HepG2 (cell line): ENCODE data around the gene SYT7. TPM values are rescaled to one million over a fixed set of nuclear protein-coding genes. Genes with fewer than 3 reads are reported as not detected.

Source experiments
- ATM ChIP-seq: fragments of 450-650 bp; IDR thresholded peaks from 2 replicates; pipeline ENCODE4 v1.7.1; 2017; ENCODE audit warnings: mild to moderate bottlenecking, borderline replicate concordance
- CEBPG ChIP-seq: IDR thresholded peaks from 2 replicates; pipeline ENCODE4 v1.6.1; 2016
- E2F5 ChIP-seq: sonication (generic); formaldehyde crosslinking; conservative IDR thresholded peaks from 2 replicates; pipeline ENCODE4 v1.4.0; 2020; ENCODE audit warnings: missing genetic modification reagents
- FOXO1 ChIP-seq: sonication (generic); formaldehyde crosslinking; IDR thresholded peaks from 2 replicates; pipeline ENCODE4 v1.4.0; 2020; ENCODE audit warnings: missing genetic modification reagents
- GMEB1 ChIP-seq: sonication (generic); formaldehyde crosslinking; IDR thresholded peaks from 2 replicates; pipeline ENCODE4 v1.5.1; 2020; ENCODE audit warnings: missing genetic modification reagents, mild to moderate bottlenecking, borderline replicate concordance
- HDAC1 ChIP-seq: sonication (generic); formaldehyde crosslinking; IDR thresholded peaks from 2 replicates; pipeline ENCODE4 v1.5.1; 2020; ENCODE audit warnings: mild to moderate bottlenecking, missing genetic modification reagents
- KDM6A ChIP-seq: IDR thresholded peaks from 2 replicates; pipeline ENCODE4 v1.6.1; 2016; ENCODE audit warnings: low read depth
- SAP130 ChIP-seq: IDR thresholded peaks from 2 replicates; pipeline ENCODE4 v1.6.1; 2016; ENCODE audit warnings: low read depth
- TBX2 ChIP-seq: sonication (generic); formaldehyde crosslinking; IDR thresholded peaks from 2 replicates; pipeline ENCODE4 v1.5.0; 2020; ENCODE audit warnings: missing genetic modification reagents, mild to moderate bottlenecking, borderline replicate concordance
- TEAD3 ChIP-seq: optimal IDR thresholded peaks from 2 replicates; pipeline ENCODE3; 2016; ENCODE audit warnings: borderline replicate concordance
- THAP11 ChIP-seq: IDR thresholded peaks from 2 replicates; pipeline ENCODE4 v1.6.1; 2016; ENCODE audit warnings: missing biosample characterization, missing genetic modification reagents
- ZNF282 ChIP-seq: fragments of 450-650 bp; IDR thresholded peaks from 2 replicates; pipeline ENCODE4 v1.6.1; 2018; ENCODE audit not compliant: partially characterized antibody
- ZNF432 ChIP-seq: sonication (generic); formaldehyde crosslinking; IDR thresholded peaks from 2 replicates; pipeline ENCODE4 v1.5.0; 2020; ENCODE audit warnings: missing genetic modification reagents, mild to moderate bottlenecking, borderline replicate concordance
- ZNF512 ChIP-seq: sonication (generic); formaldehyde crosslinking; IDR thresholded peaks from 2 replicates; pipeline ENCODE4 v1.4.0; 2020; ENCODE audit warnings: mild to moderate bottlenecking, missing genetic modification reagents
- ZNF570 ChIP-seq: sonication (generic); formaldehyde crosslinking; IDR thresholded peaks from 2 replicates; pipeline ENCODE4 v1.4.0; 2020; ENCODE audit warnings: mild to moderate bottlenecking, missing genetic modification reagents, borderline replicate concordance
- ZNF749 ChIP-seq: sonication (generic); formaldehyde crosslinking; IDR thresholded peaks from 2 replicates; pipeline ENCODE4 v1.8.0; 2022; ENCODE audit warnings: mild to moderate bottlenecking, missing genetic modification reagents, moderate library complexity, borderline replicate concordance
- ZNF770 ChIP-seq: sonication (generic); formaldehyde crosslinking; IDR thresholded peaks from 2 replicates; pipeline ENCODE4 v1.5.0; 2020; ENCODE audit warnings: mild to moderate bottlenecking, missing genetic modification reagents
- polyA plus RNA-seq, 8 experiments: library from polyadenylated mRNA; depleted of rRNA in 3 of 8; stranded (reverse) in 7 of 8; unstranded in 1 of 8; fragments of >200 nt; fragmentation: Illumina TruSeq in 4 of 8; extraction: Trizol in 4 of 8; gene quantifications; 2 replicates each; pipeline versions ENCODE4 v1.2.1 to v1.2.3, GENCODE V29; 2011 to 2016; ENCODE audit warnings: low read depth in 4 of 8, missing spikeins in 1 of 8, mixed read lengths in 1 of 8; ENCODE audit not compliant: insufficient read depth in 1 of 8
- total RNA-seq, 5 experiments: library from RNA; depleted of rRNA; stranded (reverse); fragments of >200 nt; fragmentation: Illumina TruSeq; extraction: Trizol; gene quantifications; 2 replicates each; pipeline ENCODE4 v1.2.3, GENCODE V29; 2016; ENCODE audit warnings: low read depth in 1 of 5
- TF ChIP-seq, protein P1 (sequence below): sonication (generic); formaldehyde crosslinking; IDR thresholded peaks from 2 replicates; pipeline ENCODE4 v1.4.0; 2020; ENCODE audit warnings: missing genetic modification reagents
- TF ChIP-seq, protein P2 (sequence below): sonication (generic); formaldehyde crosslinking; IDR thresholded peaks from 2 replicates; pipeline ENCODE4 v1.8.0; 2022; ENCODE audit warnings: missing genetic modification reagents, mild to moderate bottlenecking, borderline replicate concordance

SYT7 gene
- total and polyA plus RNA-seq, 2 of the 13 experiments (the other 11 are each of a cell fraction or from before 2014, with no cell fraction given): 1.4 to 4.4 TPM

DNA sequence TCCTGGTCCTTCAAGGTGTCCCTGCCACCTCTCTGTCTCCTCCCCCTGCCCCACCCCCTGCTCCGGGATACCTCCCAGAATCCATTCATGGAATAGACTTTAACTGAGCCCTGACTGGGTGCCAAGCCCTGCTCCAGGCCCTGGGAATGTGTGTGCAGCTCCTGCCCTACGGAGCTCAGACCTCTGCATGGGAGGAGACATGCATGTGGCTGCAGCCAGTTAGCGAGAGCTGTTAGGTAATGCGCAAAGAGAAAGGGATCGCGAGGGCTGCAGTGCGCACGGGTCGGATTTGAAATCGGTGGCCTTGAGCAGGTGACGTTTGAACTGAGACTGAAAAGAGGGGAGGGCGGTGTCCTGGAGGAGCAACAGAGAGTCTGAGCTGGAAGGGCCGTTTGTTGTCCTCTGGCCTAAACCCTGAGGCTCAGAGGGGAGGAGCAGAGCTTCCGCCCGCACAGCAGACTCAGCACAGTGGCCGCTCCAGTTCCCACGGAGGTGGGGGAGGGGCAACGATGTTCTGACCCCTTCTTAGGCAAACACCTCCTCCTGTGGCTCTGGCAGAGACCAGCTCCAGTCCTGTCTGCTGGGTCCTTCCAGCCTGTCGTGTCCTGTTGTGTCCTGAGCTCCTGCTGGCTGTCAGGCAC is 92.1 kb downstream of the SYT7 start (continued):
- TF ChIP-seq GMEB1 (CRISPR knock-in tag): no peak
- TF ChIP-seq, protein P1, sequence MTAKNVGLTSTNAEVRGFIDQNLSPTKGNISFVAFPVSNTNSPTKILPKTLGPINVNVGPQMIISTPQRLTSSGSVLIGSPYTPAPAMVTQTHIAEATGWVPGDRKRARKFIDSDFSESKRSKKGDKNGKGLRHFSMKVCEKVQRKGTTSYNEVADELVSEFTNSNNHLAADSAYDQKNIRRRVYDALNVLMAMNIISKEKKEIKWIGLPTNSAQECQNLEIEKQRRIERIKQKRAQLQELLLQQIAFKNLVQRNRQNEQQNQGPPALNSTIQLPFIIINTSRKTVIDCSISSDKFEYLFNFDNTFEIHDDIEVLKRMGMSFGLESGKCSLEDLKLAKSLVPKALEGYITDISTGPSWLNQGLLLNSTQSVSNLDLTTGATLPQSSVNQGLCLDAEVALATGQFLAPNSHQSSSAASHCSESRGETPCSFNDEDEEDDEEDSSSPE: peak; percentile 60
- peak; percentile 56; the same call in 1 of the 2 replicates for TF ChIP-seq ZNF770 (CRISPR knock-in tag)
- TF ChIP-seq SAP130 (CRISPR knock-in tag): peak; percentile 60
- no peak for TF ChIP-seq ZNF749 (CRISPR knock-in tag)
- TF ChIP-seq THAP11 (CRISPR knock-in tag): peak; percentile 55
- no peak for TF ChIP-seq ZNF282
- TF ChIP-seq ZNF570 (CRISPR knock-in tag): no peak
- no peak for TF ChIP-seq TEAD3 (CRISPR knock-in tag)
- peak; percentile 46; the same call in 1 of the 2 replicates for TF ChIP-seq KDM6A (CRISPR knock-in tag)
- peak; percentile 75 for TF ChIP-seq HDAC1
- TF ChIP-seq FOXO1 (CRISPR knock-in tag): no peak
- TF ChIP-seq E2F5 (CRISPR knock-in tag): no peak
- no peak for TF ChIP-seq ZNF512 (CRISPR knock-in tag)
- TF ChIP-seq ATM: no peak
- 0 out of 2 replicates have a peak, but pooled peaks have one; percentile 32 for TF ChIP-seq ZNF432 (CRISPR knock-in tag)
- TF ChIP-seq, protein P2, sequence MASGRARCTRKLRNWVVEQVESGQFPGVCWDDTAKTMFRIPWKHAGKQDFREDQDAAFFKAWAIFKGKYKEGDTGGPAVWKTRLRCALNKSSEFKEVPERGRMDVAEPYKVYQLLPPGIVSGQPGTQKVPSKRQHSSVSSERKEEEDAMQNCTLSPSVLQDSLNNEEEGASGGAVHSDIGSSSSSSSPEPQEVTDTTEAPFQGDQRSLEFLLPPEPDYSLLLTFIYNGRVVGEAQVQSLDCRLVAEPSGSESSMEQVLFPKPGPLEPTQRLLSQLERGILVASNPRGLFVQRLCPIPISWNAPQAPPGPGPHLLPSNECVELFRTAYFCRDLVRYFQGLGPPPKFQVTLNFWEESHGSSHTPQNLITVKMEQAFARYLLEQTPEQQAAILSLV (CRISPR knock-in tag): 0 out of 2 replicates have a peak, but pooled peaks have one; percentile 56
- no peak; the same call in 1 of the 2 replicates for TF ChIP-seq TBX2 (CRISPR knock-in tag)
- peak; percentile 62 for TF ChIP-seq CEBPG (CRISPR knock-in tag)
